HepG2 (cell line): ENCODE measurements around the gene TGM1. TPM values are rescaled to one million over a fixed set of nuclear protein-coding genes. Genes with fewer than 3 reads are reported as not detected.

Experiments used
- AGO1 ChIP-seq: fragments of 200-400 bp; formaldehyde crosslinking; IDR thresholded peaks from 2 replicates; pipeline ENCODE4 v1.6.1; 2017; ENCODE audit warnings: mild to moderate bottlenecking, low read depth, low read length, moderate library complexity; ENCODE audit not compliant: poor library complexity, severe bottlenecking
- BHLHE40 ChIP-seq: IDR thresholded peaks from 2 replicates; pipeline ENCODE4 v1.6.1; 2011; ENCODE audit warnings: low read length, improper control_type of control experiment
- CBFB ChIP-seq: sonication (generic); formaldehyde crosslinking; IDR thresholded peaks from 2 replicates; pipeline ENCODE4 v1.4.0; 2020; ENCODE audit warnings: missing genetic modification reagents
- E2F2 ChIP-seq: sonication (generic); formaldehyde crosslinking; IDR thresholded peaks from 2 replicates; pipeline ENCODE4 v1.4.0; 2020; ENCODE audit warnings: missing genetic modification reagents, borderline replicate concordance
- HOXA3 ChIP-seq: sonication (generic); formaldehyde crosslinking; IDR thresholded peaks from 2 replicates; pipeline ENCODE4 v1.5.0; 2020; ENCODE audit warnings: missing genetic modification reagents
- KAT2B ChIP-seq: fragments of 150-350 bp; IDR thresholded peaks from 2 replicates; pipeline ENCODE4 v1.6.1; 2014; ENCODE audit warnings: low read depth, low read length, borderline replicate concordance
- KLF13 ChIP-seq: sonication (generic); formaldehyde crosslinking; IDR thresholded peaks from 2 replicates; pipeline ENCODE4 v1.4.0; 2020; ENCODE audit warnings: mild to moderate bottlenecking, missing genetic modification reagents
- MXI1 ChIP-seq: IDR thresholded peaks from 3 replicates; pipeline ENCODE4 v1.6.1; 2012; ENCODE audit warnings: low read depth, low read length, inconsistent platforms, borderline replicate concordance
- PAX8 ChIP-seq: sonication (generic); formaldehyde crosslinking; IDR thresholded peaks from 2 replicates; pipeline ENCODE4 v1.8.0; 2022; ENCODE audit warnings: mild to moderate bottlenecking, missing genetic modification reagents, borderline replicate concordance
- PHF20 ChIP-seq: sonication (generic); formaldehyde crosslinking; IDR thresholded peaks from 2 replicates; pipeline ENCODE4 v1.5.0; 2020; ENCODE audit warnings: mild to moderate bottlenecking, missing genetic modification reagents
- SNAPC2 ChIP-seq: sonication (generic); formaldehyde crosslinking; IDR thresholded peaks from 2 replicates; pipeline ENCODE4 v1.8.1; 2022; ENCODE audit warnings: mild to moderate bottlenecking, missing genetic modification reagents
- SSRP1 ChIP-seq: IDR thresholded peaks from 2 replicates; pipeline ENCODE4 v1.6.1; 2016; ENCODE audit warnings: control low read depth
- ZNF282 ChIP-seq: fragments of 450-650 bp; IDR thresholded peaks from 2 replicates; pipeline ENCODE4 v1.6.1; 2018; ENCODE audit not compliant: partially characterized antibody
- ZNF607 ChIP-seq: sonication (generic); formaldehyde crosslinking; IDR thresholded peaks from 2 replicates; pipeline ENCODE4 v1.5.1; 2020; ENCODE audit warnings: missing genetic modification reagents, mild to moderate bottlenecking, borderline replicate concordance
- ZSCAN21 ChIP-seq: sonication (generic); formaldehyde crosslinking; IDR thresholded peaks from 2 replicates; pipeline ENCODE4 v1.8.0; 2022; ENCODE audit warnings: mild to moderate bottlenecking, missing genetic modification reagents, moderate library complexity, borderline replicate concordance
- polyA plus RNA-seq, 8 experiments: library from polyadenylated mRNA; depleted of rRNA in 3 of 8; stranded (reverse) in 7 of 8; unstranded in 1 of 8; fragments of >200 nt; fragmentation: Illumina TruSeq in 4 of 8; extraction: Trizol in 4 of 8; gene quantifications; 2 replicates each; pipeline versions ENCODE4 v1.2.1 to v1.2.3, GENCODE V29; 2011 to 2016; ENCODE audit warnings: low read depth in 4 of 8, missing spikeins in 1 of 8, mixed read lengths in 1 of 8; ENCODE audit not compliant: insufficient read depth in 1 of 8
- total RNA-seq, 5 experiments: library from RNA; depleted of rRNA; stranded (reverse); fragments of >200 nt; fragmentation: Illumina TruSeq; extraction: Trizol; gene quantifications; 2 replicates each; pipeline ENCODE4 v1.2.3, GENCODE V29; 2016; ENCODE audit warnings: low read depth in 1 of 5
- TF ChIP-seq, protein P1 (sequence below): sonication (generic); formaldehyde crosslinking; IDR thresholded peaks from 2 replicates; pipeline ENCODE4 v1.4.0; 2020; ENCODE audit warnings: missing genetic modification reagents
- TF ChIP-seq, protein P2 (sequence below): sonication (generic); formaldehyde crosslinking; IDR thresholded peaks from 2 replicates; pipeline ENCODE4 v1.4.0; 2020; ENCODE audit warnings: mild to moderate bottlenecking, missing genetic modification reagents, borderline replicate concordance

The TGM1 gene
- total and polyA plus RNA-seq, 2 of the 13 experiments (the other 11 are each of a cell fraction or from before 2014, with no cell fraction given): 3.2 to 10.6 TPM

- TF ChIP-seq E2F2: no peak
- no peak; the same call in 1 of the 2 replicates for TF ChIP-seq ZSCAN21 (CRISPR knock-in tag)
- TF ChIP-seq, protein P1, sequence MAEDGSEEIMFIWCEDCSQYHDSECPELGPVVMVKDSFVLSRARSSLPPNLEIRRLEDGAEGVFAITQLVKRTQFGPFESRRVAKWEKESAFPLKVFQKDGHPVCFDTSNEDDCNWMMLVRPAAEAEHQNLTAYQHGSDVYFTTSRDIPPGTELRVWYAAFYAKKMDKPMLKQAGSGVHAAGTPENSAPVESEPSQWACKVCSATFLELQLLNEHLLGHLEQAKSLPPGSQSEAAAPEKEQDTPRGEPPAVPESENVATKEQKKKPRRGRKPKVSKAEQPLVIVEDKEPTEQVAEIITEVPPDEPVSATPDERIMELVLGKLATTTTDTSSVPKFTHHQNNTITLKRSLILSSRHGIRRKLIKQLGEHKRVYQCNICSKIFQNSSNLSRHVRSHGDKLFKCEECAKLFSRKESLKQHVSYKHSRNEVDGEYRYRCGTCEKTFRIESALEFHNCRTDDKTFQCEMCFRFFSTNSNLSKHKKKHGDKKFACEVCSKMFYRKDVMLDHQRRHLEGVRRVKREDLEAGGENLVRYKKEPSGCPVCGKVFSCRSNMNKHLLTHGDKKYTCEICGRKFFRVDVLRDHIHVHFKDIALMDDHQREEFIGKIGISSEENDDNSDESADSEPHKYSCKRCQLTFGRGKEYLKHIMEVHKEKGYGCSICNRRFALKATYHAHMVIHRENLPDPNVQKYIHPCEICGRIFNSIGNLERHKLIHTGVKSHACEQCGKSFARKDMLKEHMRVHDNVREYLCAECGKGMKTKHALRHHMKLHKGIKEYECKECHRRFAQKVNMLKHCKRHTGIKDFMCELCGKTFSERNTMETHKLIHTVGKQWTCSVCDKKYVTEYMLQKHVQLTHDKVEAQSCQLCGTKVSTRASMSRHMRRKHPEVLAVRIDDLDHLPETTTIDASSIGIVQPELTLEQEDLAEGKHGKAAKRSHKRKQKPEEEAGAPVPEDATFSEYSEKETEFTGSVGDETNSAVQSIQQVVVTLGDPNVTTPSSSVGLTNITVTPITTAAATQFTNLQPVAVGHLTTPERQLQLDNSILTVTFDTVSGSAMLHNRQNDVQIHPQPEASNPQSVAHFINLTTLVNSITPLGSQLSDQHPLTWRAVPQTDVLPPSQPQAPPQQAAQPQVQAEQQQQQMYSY (CRISPR knock-in tag): no peak
- TF ChIP-seq KAT2B: no peak
- no peak for TF ChIP-seq BHLHE40
- no peak for TF ChIP-seq SNAPC2
- no peak for TF ChIP-seq ZNF282
- no peak for TF ChIP-seq SSRP1 (CRISPR knock-in tag)
- TF ChIP-seq CBFB: no peak
- TF ChIP-seq MXI1: no peak
- peak; percentile 39; the same call in 1 of the 2 replicates for TF ChIP-seq ZNF607
- no peak for TF ChIP-seq PHF20
- no peak for TF ChIP-seq AGO1
- TF ChIP-seq, protein P2, sequence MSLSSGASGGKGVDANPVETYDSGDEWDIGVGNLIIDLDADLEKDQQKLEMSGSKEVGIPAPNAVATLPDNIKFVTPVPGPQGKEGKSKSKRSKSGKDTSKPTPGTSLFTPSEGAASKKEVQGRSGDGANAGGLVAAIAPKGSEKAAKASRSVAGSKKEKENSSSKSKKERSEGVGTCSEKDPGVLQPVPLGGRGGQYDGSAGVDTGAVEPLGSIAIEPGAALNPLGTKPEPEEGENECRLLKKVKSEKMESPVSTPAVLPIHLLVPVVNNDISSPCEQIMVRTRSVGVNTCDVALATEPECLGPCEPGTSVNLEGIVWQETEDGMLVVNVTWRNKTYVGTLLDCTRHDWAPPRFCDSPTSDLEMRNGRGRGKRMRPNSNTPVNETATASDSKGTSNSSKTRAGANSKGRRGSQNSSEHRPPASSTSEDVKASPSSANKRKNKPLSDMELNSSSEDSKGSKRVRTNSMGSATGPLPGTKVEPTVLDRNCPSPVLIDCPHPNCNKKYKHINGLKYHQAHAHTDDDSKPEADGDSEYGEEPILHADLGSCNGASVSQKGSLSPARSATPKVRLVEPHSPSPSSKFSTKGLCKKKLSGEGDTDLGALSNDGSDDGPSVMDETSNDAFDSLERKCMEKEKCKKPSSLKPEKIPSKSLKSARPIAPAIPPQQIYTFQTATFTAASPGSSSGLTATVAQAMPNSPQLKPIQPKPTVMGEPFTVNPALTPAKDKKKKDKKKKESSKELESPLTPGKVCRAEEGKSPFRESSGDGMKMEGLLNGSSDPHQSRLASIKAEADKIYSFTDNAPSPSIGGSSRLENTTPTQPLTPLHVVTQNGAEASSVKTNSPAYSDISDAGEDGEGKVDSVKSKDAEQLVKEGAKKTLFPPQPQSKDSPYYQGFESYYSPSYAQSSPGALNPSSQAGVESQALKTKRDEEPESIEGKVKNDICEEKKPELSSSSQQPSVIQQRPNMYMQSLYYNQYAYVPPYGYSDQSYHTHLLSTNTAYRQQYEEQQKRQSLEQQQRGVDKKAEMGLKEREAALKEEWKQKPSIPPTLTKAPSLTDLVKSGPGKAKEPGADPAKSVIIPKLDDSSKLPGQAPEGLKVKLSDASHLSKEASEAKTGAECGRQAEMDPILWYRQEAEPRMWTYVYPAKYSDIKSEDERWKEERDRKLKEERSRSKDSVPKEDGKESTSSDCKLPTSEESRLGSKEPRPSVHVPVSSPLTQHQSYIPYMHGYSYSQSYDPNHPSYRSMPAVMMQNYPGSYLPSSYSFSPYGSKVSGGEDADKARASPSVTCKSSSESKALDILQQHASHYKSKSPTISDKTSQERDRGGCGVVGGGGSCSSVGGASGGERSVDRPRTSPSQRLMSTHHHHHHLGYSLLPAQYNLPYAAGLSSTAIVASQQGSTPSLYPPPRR (CRISPR knock-in tag): peak; percentile 91
- peak; percentile 61; the same call in 1 of the 2 replicates for TF ChIP-seq PAX8
- peak; percentile 50; the same call in 1 of the 2 replicates for TF ChIP-seq HOXA3
- TF ChIP-seq KLF13 (CRISPR knock-in tag): 0 out of 2 replicates have a peak, but pooled peaks have one; percentile 10
Observed at GRCh38 chr14:24255931-24256711, 6.9 kb downstream of the TGM1 start (continued).
